CD8-positive, alpha-beta memory T cell (primary cell): ENCODE measurements around the gene HDAC5. TPM values are rescaled to one million over a fixed set of nuclear protein-coding genes. Genes with fewer than 3 reads are reported as not detected.
"Not testable (repeated sequence)": the region's sequence is repeated elsewhere in the genome, so short reads cannot be mapped to it uniquely, and the experiment has no call there.

Experiments
- CTCF ChIA-PET: fragments of 350-600 bp; sonication (Branson Sonifier 250); formaldehyde crosslinking; loops from one replicate; lab custom pipeline; 2021; ENCODE audit warnings: antibody characterized with exemption; lab: Charles Lee
- POLR2A ChIA-PET: fragments of 350-600 bp; sonication (Branson Sonifier 250); formaldehyde crosslinking; loops from one replicate; lab custom pipeline; 2021; ENCODE audit warnings: antibody characterized with exemption; lab: Charles Lee
- DNase-seq, 5 donors: peaks; one replicate each; pipeline versions ENCODE4 v3.0.0 to v3.0.0-alpha.2; 2020 to 2022; ENCODE audit warnings: mixed read lengths in 1 of 5
- H3K27ac ChIP-seq: one replicate; pipeline ENCODE4 v1.7.0; 2013; ENCODE audit warnings: low read depth, mild to moderate bottlenecking, low read length, moderate library complexity
- H3K27me3 ChIP-seq: 2 replicates; pipeline ENCODE4 v1.7.0; 2013; ENCODE audit warnings: low read length, mild to moderate bottlenecking; ENCODE audit not compliant: insufficient read depth, poor library complexity, severe bottlenecking
- H3K36me3 ChIP-seq: 2 replicates; pipeline ENCODE4 v1.7.0; 2013; ENCODE audit warnings: mild to moderate bottlenecking, low read length, moderate library complexity; ENCODE audit not compliant: insufficient read depth
- H3K4me1 ChIP-seq: 2 replicates; pipeline ENCODE4 v1.7.0; 2013; ENCODE audit warnings: mild to moderate bottlenecking, low read length, moderate library complexity; ENCODE audit not compliant: insufficient read depth
- H3K4me3 ChIP-seq: 2 replicates; pipeline ENCODE4 v1.7.0; 2013; ENCODE audit warnings: mild to moderate bottlenecking, low read length
- H3K9me3 ChIP-seq: 2 replicates; pipeline ENCODE4 v1.7.0; 2013; ENCODE audit warnings: mild to moderate bottlenecking, low read length
- H3K27ac Mint-ChIP-seq, 8 donors: one replicate each; pipeline ENCODE4 v1.8.0; 2020 to 2021; ENCODE audit warnings: mixed read lengths in 8 of 8, mild to moderate bottlenecking in 6 of 8, inconsistent platforms in 3 of 8, moderate library complexity in 3 of 8
- H3K27me3 Mint-ChIP-seq, 2 donors: one replicate each; pipeline ENCODE4 v1.8.0; 2020 to 2021; ENCODE audit warnings: mixed read lengths in 2 of 2, mild to moderate bottlenecking in 1 of 2, moderate library complexity in 1 of 2
- H3K36me3 Mint-ChIP-seq, 3 donors: one replicate each; pipeline ENCODE4 v1.8.0; 2020 to 2021; ENCODE audit warnings: mixed read lengths in 3 of 3, inconsistent platforms in 1 of 3, mild to moderate bottlenecking in 1 of 3
- H3K4me1 Mint-ChIP-seq, 3 donors: one replicate each; pipeline ENCODE4 v1.8.0; 2020 to 2021; ENCODE audit warnings: mixed read lengths in 3 of 3, inconsistent platforms in 1 of 3, mild to moderate bottlenecking in 1 of 3
- H3K4me3 Mint-ChIP-seq, 7 donors: one replicate each; pipeline ENCODE4 v1.8.0; 2020 to 2021; ENCODE audit warnings: mixed read lengths in 7 of 7, mild to moderate bottlenecking in 6 of 7, moderate library complexity in 4 of 7, inconsistent platforms in 2 of 7
- H3K9me3 Mint-ChIP-seq, 5 donors: one replicate each; pipeline ENCODE4 v1.8.0; 2020 to 2022; ENCODE audit warnings: mixed read lengths in 5 of 5, mild to moderate bottlenecking in 3 of 5, moderate library complexity in 2 of 5, inconsistent platforms in 1 of 5
- polyA plus RNA-seq: library from polyadenylated mRNA; unstranded; fragments of 300-500 nt; fragmentation: Illumina TruSeq; gene quantifications from one replicate; pipeline ENCODE4 v1.2.3, GENCODE V29; 2021
- total RNA-seq, 2 experiments: library from RNA; stranded (reverse); gene quantifications; one replicate each; pipeline ENCODE4 v1.2.3, GENCODE V29; 2021

The HDAC5 gene
- total and polyA plus RNA-seq, 3 experiments from 2014 or later: 22.7 to 38.1 (median 24.2) TPM

GRCh38 chr17:44155488-44155887 is 32.0 kb upstream of the HDAC5 start:
- no peak overlapping the region for H3K27ac ChIP-seq
- Mint-ChIP-seq H3K9me3 (no peaks in the 10 kb centered on the region), H3K36me3 (no peaks in the 10 kb centered on the region), H3K4me1 (peaks cover 0 to 5% (median 0%) of the 10 kb centered on the region in 3 donors), H3K27me3 (no peaks in the 10 kb centered on the region), H3K27ac (peak overlapping the region in 1 of 8 donors; percentile 38), H3K4me3 (no peak overlapping the region)
- no peak overlapping the region for H3K4me3 ChIP-seq
- POLR2A ChIA-PET: no interaction called here
- H3K9me3 ChIP-seq: no peaks in the 10 kb centered on the region
- H3K36me3 ChIP-seq: no peaks in the 10 kb centered on the region
- H3K4me1 ChIP-seq: no peaks in the 10 kb centered on the region
- CTCF ChIA-PET: no interaction called here
- no peaks in the 10 kb centered on the region for H3K27me3 ChIP-seq
- DNase-seq: no peak

GRCh38 chr17:44152875-44153274 is 29.4 kb upstream of the HDAC5 start:
- H3K36me3 Mint-ChIP-seq: no peaks in the 10 kb centered on the region
- H3K9me3 ChIP-seq: no peaks in the 10 kb centered on the region
- no peaks in the 10 kb centered on the region for H3K27me3 ChIP-seq
- no peak overlapping the region for H3K4me3 Mint-ChIP-seq
- no peaks in the 10 kb centered on the region for H3K4me1 ChIP-seq
- POLR2A ChIA-PET: no interaction called here
- DNase-seq: no peak
- peak overlapping the region in 1 of 8 donors; percentile 11 for H3K27ac Mint-ChIP-seq
- CTCF ChIA-PET: no interaction called here
- no peaks in the 10 kb centered on the region for H3K4me1 Mint-ChIP-seq
- no peaks in the 10 kb centered on the region for H3K36me3 ChIP-seq
- H3K27ac ChIP-seq: no peak overlapping the region
- no peaks in the 10 kb centered on the region for H3K27me3 Mint-ChIP-seq
- no peak overlapping the region for H3K4me3 ChIP-seq
- H3K9me3 Mint-ChIP-seq: no peaks in the 10 kb centered on the region

- DNase-seq: no peak
- H3K27ac Mint-ChIP-seq: peak overlapping the region in 2 of 8 donors; percentile 1 to 92
- Histone ChIP-seq H3K27ac (no peak overlapping the region), H3K4me3 (no peak overlapping the region), H3K36me3 (no peaks in the 10 kb centered on the region), H3K4me1 (no peaks in the 10 kb centered on the region), H3K27me3 (no peaks in the 10 kb centered on the region), H3K9me3 (no peaks in the 10 kb centered on the region)
- H3K36me3 Mint-ChIP-seq: no peaks in the 10 kb centered on the region
- ChIA-PET CTCF (no interaction called here), POLR2A (no interaction called here)
- no peaks in the 10 kb centered on the region for H3K9me3 Mint-ChIP-seq
- peaks cover 0 to 2% of the 10 kb centered on the region in 2 donors for H3K27me3 Mint-ChIP-seq
- no peak overlapping the region for H3K4me3 Mint-ChIP-seq
- no peaks in the 10 kb centered on the region for H3K4me1 Mint-ChIP-seq
These were observed 26.4 kb upstream of the HDAC5 start for GRCh38 chr17:44149750-44150329.

GRCh38 chr17:44149066-44149465 is 25.6 kb upstream of the HDAC5 start:
- H3K27me3 Mint-ChIP-seq, H3K9me3 ChIP-seq, H3K4me1 ChIP-seq, POLR2A ChIA-PET, H3K4me1 Mint-ChIP-seq, H3K36me3 Mint-ChIP-seq, H3K4me3 Mint-ChIP-seq, H3K9me3 Mint-ChIP-seq, DNase-seq, H3K27ac ChIP-seq, H3K27me3 ChIP-seq, H3K4me3 ChIP-seq, H3K36me3 ChIP-seq: not testable (repeated sequence)
- CTCF ChIA-PET: interaction anchor here (1.3 kb wide), 1 partner anchor 22 kb away, joined by 3 read pairs; no protein-coding TSS in a partner anchor
- peak overlapping the region in 1 of 8 donors; percentile 55 for H3K27ac Mint-ChIP-seq

- Mint-ChIP-seq H3K27me3 (peaks cover 0 to 3% of the 10 kb centered on the region in 2 donors), H3K27ac (no peak overlapping the region), H3K36me3 (no peaks in the 10 kb centered on the region), H3K9me3 (no peaks in the 10 kb centered on the region), H3K4me1 (no peaks in the 10 kb centered on the region), H3K4me3 (no peak overlapping the region)
- POLR2A ChIA-PET: no interaction called here
- H3K4me1 ChIP-seq: no peaks in the 10 kb centered on the region
- no peaks in the 10 kb centered on the region for H3K36me3 ChIP-seq
- H3K9me3 ChIP-seq: no peaks in the 10 kb centered on the region
- CTCF ChIA-PET: interaction anchor here (1.8 kb wide), 1 partner anchor 24 kb away, joined by 9 read pairs; the partner anchor contains the start of gene HDAC5
- no peaks in the 10 kb centered on the region for H3K27me3 ChIP-seq
- no peak overlapping the region for H3K4me3 ChIP-seq
- no peak overlapping the region for H3K27ac ChIP-seq
- no peak for DNase-seq
These were observed 24.4 kb upstream of the HDAC5 start for GRCh38 chr17:44147812-44148211.

GRCh38 chr17:44146375-44147346 is 23.2 kb upstream of the HDAC5 start:
- no peaks in the 10 kb centered on the region for H3K36me3 ChIP-seq
- Mint-ChIP-seq H3K27ac (peak overlapping the region in 3 of 8 donors; percentile 3 to 42 (median 12)), H3K4me3 (peak overlapping the region in 1 of 7 donors; percentile 19), H3K9me3 (no peaks in the 10 kb centered on the region), H3K27me3 (peaks cover 0 to 4% of the 10 kb centered on the region in 2 donors), H3K4me1 (peaks cover 5 to 8% (median 7%) of the 10 kb centered on the region in 3 donors), H3K36me3 (no peaks in the 10 kb centered on the region)
- H3K4me1 ChIP-seq: peaks cover 6% of the 10 kb centered on the region
- ChIA-PET CTCF (interaction anchor here (1.8 kb wide), 1 partner anchor 23 kb away, joined by 9 read pairs; the partner anchor contains the start of gene HDAC5), POLR2A (interaction anchor here (1.0 kb wide), 1 partner anchor 24 kb away, joined by 3 read pairs; no protein-coding TSS in a partner anchor)
- no peak overlapping the region for H3K27ac ChIP-seq
- no peak for DNase-seq
- no peaks in the 10 kb centered on the region for H3K9me3 ChIP-seq
- no peaks in the 10 kb centered on the region for H3K27me3 ChIP-seq
- no peak overlapping the region for H3K4me3 ChIP-seq

GRCh38 chr17:44144966-44145739 is 21.7 kb upstream of the HDAC5 start:
- H3K4me1 ChIP-seq: peaks cover 11% of the 10 kb centered on the region
- peaks cover 10 to 14% (median 12%) of the 10 kb centered on the region in 3 donors for H3K4me1 Mint-ChIP-seq
- no peaks in the 10 kb centered on the region for H3K36me3 ChIP-seq
- H3K4me3 Mint-ChIP-seq: peak overlapping the region in 1 of 7 donors; percentile 40
- no peaks in the 10 kb centered on the region for H3K9me3 Mint-ChIP-seq
- CTCF ChIA-PET: no interaction called here
- H3K27me3 ChIP-seq: no peaks in the 10 kb centered on the region
- no peak overlapping the region for H3K27ac Mint-ChIP-seq
- no peak overlapping the region for H3K27ac ChIP-seq
- peaks cover 0 to 6% of the 10 kb centered on the region in 2 donors for H3K27me3 Mint-ChIP-seq
- no peak overlapping the region for H3K4me3 ChIP-seq
- POLR2A ChIA-PET: no interaction called here
- no peaks in the 10 kb centered on the region for H3K36me3 Mint-ChIP-seq
- DNase-seq: no peak
- no peaks in the 10 kb centered on the region for H3K9me3 ChIP-seq
